ENCODE data around the gene BRD1. TPM values are rescaled to one million over a fixed set of nuclear protein-coding genes. Genes with fewer than 3 reads are reported as not detected.

Gene BRD1
- total RNA-seq, 1 donor: 23.5 TPM

GRCh38 chr22:49866646-49867045, 39.0 kb upstream of the BRD1 start:
- peaks cover 58% of the 10 kb centered on the region for H4K20me1 ChIP-seq (ENCODE audit: insufficient read depth, low read length)
- H2AFZ ChIP-seq (ENCODE audit: low read length): no peak overlapping the region
- no peak overlapping the region for H3K4me2 ChIP-seq (ENCODE audit: insufficient read depth, low read length)
- TF ChIP-seq CTCF (IDR thresholded peaks at IDR 0.05; ENCODE audit: extremely low read depth, low read depth, low read length): no peak
- peaks cover 8% of the 10 kb centered on the region for H3K9me3 ChIP-seq (ENCODE audit: low read depth, low read length)
- H3K36me3 ChIP-seq (ENCODE audit: insufficient read depth, low read length): peaks cover 10% of the 10 kb centered on the region
- H3K27me3 ChIP-seq (ENCODE audit: insufficient read depth, low read length): no peaks in the 10 kb centered on the region
- H3K27ac ChIP-seq (ENCODE audit: low read depth, low read length): no peak overlapping the region
- H3K4me3 ChIP-seq (ENCODE audit: insufficient read depth, low read length): no peak overlapping the region
- H3K4me1 ChIP-seq (ENCODE audit: insufficient read depth, low read length): no peaks in the 10 kb centered on the region
- peaks cover 97% of the 10 kb centered on the region for H3K79me2 ChIP-seq (ENCODE audit: insufficient read depth, low read length)
- DNase-seq (ENCODE audit: insufficient read length, low spot score, missing footprints): no peak

GRCh38 chr22:49866134-49866533, 38.5 kb upstream of the BRD1 start:
- no peak overlapping the region for H3K4me2 ChIP-seq (ENCODE audit: insufficient read depth, low read length)
- H3K4me3 ChIP-seq (ENCODE audit: insufficient read depth, low read length): no peak overlapping the region
- DNase-seq (ENCODE audit: insufficient read length, low spot score, missing footprints): no peak
- no peaks in the 10 kb centered on the region for H3K27me3 ChIP-seq (ENCODE audit: insufficient read depth, low read length)
- no peak for TF ChIP-seq CTCF (IDR thresholded peaks at IDR 0.05; ENCODE audit: extremely low read depth, low read depth, low read length)
- H2AFZ ChIP-seq (ENCODE audit: low read length): no peak overlapping the region
- H4K20me1 ChIP-seq (ENCODE audit: insufficient read depth, low read length): peaks cover 59% of the 10 kb centered on the region
- H3K4me1 ChIP-seq (ENCODE audit: insufficient read depth, low read length): no peaks in the 10 kb centered on the region
- H3K27ac ChIP-seq (ENCODE audit: low read depth, low read length): no peak overlapping the region
- peaks cover 10% of the 10 kb centered on the region for H3K36me3 ChIP-seq (ENCODE audit: insufficient read depth, low read length)
- H3K79me2 ChIP-seq (ENCODE audit: insufficient read depth, low read length): peaks cover 98% of the 10 kb centered on the region
- H3K9me3 ChIP-seq (ENCODE audit: low read depth, low read length): peaks cover 8% of the 10 kb centered on the region

- H3K27ac ChIP-seq (ENCODE audit: low read depth, low read length): no peak overlapping the region
- H4K20me1 ChIP-seq (ENCODE audit: insufficient read depth, low read length): peaks cover 56% of the 10 kb centered on the region
- H3K4me1 ChIP-seq (ENCODE audit: insufficient read depth, low read length): no peaks in the 10 kb centered on the region
- peaks cover 97% of the 10 kb centered on the region for H3K79me2 ChIP-seq (ENCODE audit: insufficient read depth, low read length)
- TF ChIP-seq CTCF (IDR thresholded peaks at IDR 0.05; ENCODE audit: extremely low read depth, low read depth, low read length): no peak
- peaks cover 10% of the 10 kb centered on the region for H3K36me3 ChIP-seq (ENCODE audit: insufficient read depth, low read length)
- peaks cover 8% of the 10 kb centered on the region for H3K9me3 ChIP-seq (ENCODE audit: low read depth, low read length)
- DNase-seq (ENCODE audit: insufficient read length, low spot score, missing footprints): no peak
- no peak overlapping the region for H2AFZ ChIP-seq (ENCODE audit: low read length)
- no peak overlapping the region for H3K4me3 ChIP-seq (ENCODE audit: insufficient read depth, low read length)
- H3K27me3 ChIP-seq (ENCODE audit: insufficient read depth, low read length): no peaks in the 10 kb centered on the region
- H3K4me2 ChIP-seq (ENCODE audit: insufficient read depth, low read length): no peak overlapping the region
These were observed 37.5 kb upstream of the BRD1 start for GRCh38 chr22:49865156-49865555.

GRCh38 chr22:49863931-49864330, 36.3 kb upstream of the BRD1 start:
- TF ChIP-seq CTCF (IDR thresholded peaks at IDR 0.05; ENCODE audit: extremely low read depth, low read depth, low read length): no peak
- Histone ChIP-seq H4K20me1 (ENCODE audit: insufficient read depth, low read length) (peaks cover 53% of the 10 kb centered on the region), H3K36me3 (ENCODE audit: insufficient read depth, low read length) (peaks cover 7% of the 10 kb centered on the region), H3K4me2 (ENCODE audit: insufficient read depth, low read length) (no peak overlapping the region), H3K4me3 (ENCODE audit: insufficient read depth, low read length) (no peak overlapping the region), H3K4me1 (ENCODE audit: insufficient read depth, low read length) (no peaks in the 10 kb centered on the region), H3K9me3 (ENCODE audit: low read depth, low read length) (peaks cover 4% of the 10 kb centered on the region), H3K79me2 (ENCODE audit: insufficient read depth, low read length) (peaks cover 96% of the 10 kb centered on the region), H2AFZ (ENCODE audit: low read length) (no peak overlapping the region), H3K27ac (ENCODE audit: low read depth, low read length) (no peak overlapping the region), H3K27me3 (ENCODE audit: insufficient read depth, low read length) (no peaks in the 10 kb centered on the region)
- DNase-seq (ENCODE audit: insufficient read length, low spot score, missing footprints): no peak

All from osteoblast (primary cell).